Neural progenitor cell (in vitro differentiated cells): ENCODE data around the gene OR2C3.

ENCODE experiments used
- EZH2 ChIP-seq: fragments of 200-600 bp; sonication (generic); IDR thresholded peaks from 2 replicates; pipeline ENCODE4 v1.6.1; 2017; ENCODE audit warnings: antibody characterized with exemption, mild to moderate bottlenecking, moderate library complexity
- TF ChIP-seq, protein P1 (sequence below): fragments of 200-600 bp; sonication (generic); IDR thresholded peaks from 2 replicates; pipeline ENCODE4 v1.5.1; 2017; ENCODE audit warnings: antibody characterized with exemption, mild to moderate bottlenecking

GRCh38 chr1:247551721-247552120 is 15.5 kb upstream of the OR2C3 start:
- TF ChIP-seq, protein P1, sequence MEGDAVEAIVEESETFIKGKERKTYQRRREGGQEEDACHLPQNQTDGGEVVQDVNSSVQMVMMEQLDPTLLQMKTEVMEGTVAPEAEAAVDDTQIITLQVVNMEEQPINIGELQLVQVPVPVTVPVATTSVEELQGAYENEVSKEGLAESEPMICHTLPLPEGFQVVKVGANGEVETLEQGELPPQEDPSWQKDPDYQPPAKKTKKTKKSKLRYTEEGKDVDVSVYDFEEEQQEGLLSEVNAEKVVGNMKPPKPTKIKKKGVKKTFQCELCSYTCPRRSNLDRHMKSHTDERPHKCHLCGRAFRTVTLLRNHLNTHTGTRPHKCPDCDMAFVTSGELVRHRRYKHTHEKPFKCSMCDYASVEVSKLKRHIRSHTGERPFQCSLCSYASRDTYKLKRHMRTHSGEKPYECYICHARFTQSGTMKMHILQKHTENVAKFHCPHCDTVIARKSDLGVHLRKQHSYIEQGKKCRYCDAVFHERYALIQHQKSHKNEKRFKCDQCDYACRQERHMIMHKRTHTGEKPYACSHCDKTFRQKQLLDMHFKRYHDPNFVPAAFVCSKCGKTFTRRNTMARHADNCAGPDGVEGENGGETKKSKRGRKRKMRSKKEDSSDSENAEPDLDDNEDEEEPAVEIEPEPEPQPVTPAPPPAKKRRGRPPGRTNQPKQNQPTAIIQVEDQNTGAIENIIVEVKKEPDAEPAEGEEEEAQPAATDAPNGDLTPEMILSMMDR, result no peak
- no peak for TF ChIP-seq EZH2
